Measurements from ENCODE around the gene MSS51.
"Not testable (repeated sequence)": the region's sequence is repeated elsewhere in the genome, so short reads cannot be mapped to it uniquely, and the experiment has no call there.

Gene MSS51

DNA sequence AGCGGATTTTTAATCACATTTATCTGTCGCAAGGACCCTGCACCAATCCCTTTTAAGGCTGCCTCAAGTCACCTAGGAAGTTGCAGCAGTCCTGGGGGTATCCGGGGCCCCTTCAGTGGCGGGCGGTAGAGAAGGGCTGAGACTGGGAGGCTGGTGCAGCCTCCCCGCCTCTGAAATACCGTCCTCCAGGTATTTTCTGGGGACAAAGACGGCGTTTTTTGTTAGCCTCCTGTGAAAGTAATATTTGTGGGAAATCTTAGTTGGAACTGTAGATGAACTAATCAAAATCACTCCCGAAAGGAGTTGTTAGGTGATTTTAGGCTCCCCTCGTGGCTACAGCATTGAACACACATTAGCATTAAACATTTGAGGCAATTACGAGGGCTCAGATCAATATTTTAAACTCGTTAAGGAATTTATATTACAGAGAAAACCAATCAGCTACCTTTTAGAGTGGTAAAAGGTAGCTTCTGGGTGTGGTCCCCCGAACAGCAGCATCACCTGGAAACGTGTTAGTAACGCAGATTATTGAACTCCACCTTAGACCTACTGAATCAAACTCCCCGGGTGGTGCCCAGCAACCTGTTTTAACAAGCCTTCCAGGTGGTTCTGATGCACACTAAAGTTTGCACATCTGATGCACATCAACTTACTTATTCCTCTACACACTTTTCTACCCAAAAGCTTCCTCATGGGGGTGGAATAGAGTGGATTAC is 19.0 kb downstream of the MSS51 start:
- no peak for DNase-seq (ENCODE audit: extremely low read depth in 1 of 2, low read depth in 1 of 2)

- peak; percentile 91 for DNase-seq (ENCODE audit: extremely low read depth in 1 of 2, low read depth in 1 of 2)
Observed at GRCh38 chr10:73413528-73414229, 19.7 kb downstream of the MSS51 start, which contains the start of gene ANXA7. ANXA7 (minus strand) TSS chr10:73414058; CDS start chr10:73400856, 13,202 bp downstream.

DNA sequence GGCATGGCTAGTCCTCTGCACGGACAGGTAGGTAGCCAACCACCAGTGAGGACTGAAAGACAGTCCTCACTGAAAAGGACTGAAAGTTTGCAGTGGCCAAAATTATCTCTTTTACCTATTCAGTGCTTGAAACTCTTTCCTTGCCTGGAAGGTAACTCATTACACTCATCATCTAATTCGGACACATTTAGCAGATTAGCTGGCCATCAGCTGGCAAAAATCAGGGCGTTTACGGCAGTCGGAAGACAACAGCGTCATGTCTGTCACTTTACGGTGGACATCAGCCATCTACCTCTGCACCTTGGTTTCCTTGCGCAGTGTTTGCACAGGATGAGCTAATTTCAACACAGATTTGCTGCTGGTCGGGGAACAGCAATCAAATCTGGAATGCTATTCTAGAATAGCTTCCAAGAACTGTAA is 20.2 kb downstream of the MSS51 start:
- peak in 1 of 2 donors; percentile 21 for DNase-seq (ENCODE audit: extremely low read depth in 1 of 2, low read depth in 1 of 2)

DNA sequence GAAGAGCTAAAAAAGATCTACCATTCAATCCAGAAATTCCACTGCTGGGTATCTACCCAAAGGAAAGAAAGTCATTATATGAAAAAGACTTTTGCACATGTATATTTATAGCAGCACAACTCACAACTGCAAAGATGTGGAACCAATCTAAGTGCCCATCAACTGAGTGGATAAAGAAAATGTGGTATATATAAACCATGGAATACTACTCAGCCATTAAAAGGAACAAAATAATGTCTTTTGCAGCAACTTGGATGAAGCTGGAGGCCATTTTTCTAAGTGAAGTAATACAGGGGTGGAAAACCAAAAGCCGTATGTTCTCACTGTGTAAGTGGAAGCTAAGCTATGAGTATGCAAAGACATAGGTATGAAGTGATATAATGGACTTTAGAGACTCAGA is 22.5 kb downstream of the MSS51 start:
- no peak for DNase-seq (ENCODE audit: extremely low read depth in 1 of 2, low read depth in 1 of 2)

DNA sequence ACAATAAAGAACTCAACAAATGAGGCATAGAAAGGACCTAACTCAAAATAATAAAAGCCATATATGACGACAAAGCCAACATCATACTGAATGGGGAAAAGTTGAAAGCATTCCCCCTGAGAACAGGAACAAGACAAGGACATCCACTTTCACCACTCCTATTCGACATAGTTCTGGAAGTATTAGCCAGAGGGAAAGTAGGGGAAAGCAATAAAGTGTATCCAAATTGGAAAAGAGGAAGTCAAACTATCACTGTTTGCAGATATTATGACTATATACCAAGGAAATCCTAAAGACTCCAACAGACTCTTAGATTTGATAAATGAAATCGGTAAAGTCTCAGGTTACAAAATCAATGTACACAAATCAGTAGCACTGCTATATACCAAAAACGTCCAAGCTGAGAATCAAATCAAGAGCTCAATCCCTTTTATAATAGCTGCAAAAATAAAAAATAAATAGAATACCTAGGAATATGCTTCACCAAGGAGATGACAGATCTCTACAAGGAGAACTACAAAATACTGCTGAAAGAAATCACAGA is 24.3 kb downstream of the MSS51 start:
- DNase-seq (ENCODE audit: extremely low read depth in 1 of 2, low read depth in 1 of 2) = no peak

DNA sequence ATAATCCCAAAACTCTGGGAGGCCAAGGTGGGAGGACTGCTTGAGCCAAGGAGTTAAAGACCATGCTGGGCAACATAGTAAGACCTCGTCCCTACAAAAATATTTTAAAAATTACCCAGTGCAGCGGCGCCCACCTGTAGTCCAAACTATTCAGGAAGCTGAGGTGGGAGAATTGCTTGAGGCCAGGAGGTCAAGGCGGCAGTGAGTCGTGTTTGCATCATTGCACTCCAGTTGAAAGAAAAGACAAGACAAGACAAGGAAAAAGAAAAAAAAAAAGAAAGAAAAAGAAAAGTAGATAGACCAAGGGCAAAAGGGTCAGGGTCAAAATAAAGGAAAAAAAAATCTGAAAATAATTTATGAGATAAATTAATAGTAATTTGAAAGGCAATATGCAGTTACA is 25.3 kb downstream of the MSS51 start:
- DNase-seq (ENCODE audit: extremely low read depth in 1 of 2, low read depth in 1 of 2) = no peak

DNA sequence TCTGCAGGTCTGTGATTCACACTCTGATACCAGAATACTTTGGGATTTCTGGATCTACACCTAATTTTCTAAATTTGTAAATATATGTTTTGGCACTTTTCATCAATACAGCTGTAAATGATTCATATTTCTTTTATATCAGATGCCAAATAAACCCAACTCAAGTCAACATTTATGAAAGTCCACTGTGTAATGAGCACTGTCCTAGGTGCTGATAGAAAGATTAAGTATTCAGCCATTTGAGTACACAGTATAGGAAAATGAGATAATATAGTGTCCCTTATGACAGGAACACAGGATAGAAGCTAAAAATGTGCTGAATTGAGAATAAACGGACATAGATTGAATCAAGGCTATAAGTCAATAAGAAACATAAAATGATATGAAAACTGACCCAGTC is 25.9 kb downstream of the MSS51 start:
- DNase-seq (ENCODE audit: extremely low read depth in 1 of 2, low read depth in 1 of 2) = no peak

DNA sequence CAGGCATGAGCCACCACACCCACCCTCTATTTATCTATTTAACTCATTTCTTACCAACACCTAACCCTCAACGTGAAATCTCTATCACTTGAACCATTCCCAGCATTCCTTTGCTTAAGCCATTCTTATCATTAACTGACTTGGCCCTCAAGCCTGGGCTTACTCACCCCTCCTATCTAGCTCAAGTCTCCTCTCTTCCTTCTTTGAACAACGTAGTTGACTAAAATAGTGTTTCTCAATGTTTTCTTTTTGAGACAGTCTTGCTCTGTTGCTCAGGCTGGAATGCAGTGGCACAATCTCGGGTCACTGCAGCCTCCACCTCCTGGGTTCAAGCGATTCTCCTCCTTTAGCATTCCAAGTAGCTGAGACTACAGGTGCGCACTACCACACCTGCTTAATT is 26.5 kb downstream of the MSS51 start:
- no peak for DNase-seq (ENCODE audit: extremely low read depth in 1 of 2, low read depth in 1 of 2)

DNA sequence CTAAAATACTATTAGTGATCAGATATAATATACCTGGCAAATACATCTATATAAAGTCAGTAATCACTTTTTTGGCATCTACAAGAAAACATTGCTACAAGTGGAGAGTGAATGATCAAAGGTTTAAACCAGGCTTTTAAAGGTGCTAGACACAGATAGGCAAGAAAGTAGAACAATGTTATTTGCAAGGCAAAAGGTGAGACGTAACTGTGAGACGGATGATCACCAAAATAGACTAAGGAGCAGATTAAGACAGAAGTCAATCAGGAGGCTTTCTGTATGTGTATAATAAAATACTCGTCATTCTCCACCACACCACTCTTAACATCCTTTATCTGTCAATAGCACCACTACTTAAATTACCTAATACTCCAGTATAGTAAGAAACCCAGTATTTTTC is 27.8 kb downstream of the MSS51 start:
- no peak for DNase-seq (ENCODE audit: extremely low read depth in 1 of 2, low read depth in 1 of 2)

- no peak for DNase-seq (ENCODE audit: extremely low read depth in 1 of 2, low read depth in 1 of 2)
Observed at GRCh38 chr10:73404690-73405089, 28.7 kb downstream of the MSS51 start.

GRCh38 chr10:73401636-73402035 is 31.7 kb downstream of the MSS51 start:
- DNase-seq (ENCODE audit: extremely low read depth in 1 of 2, low read depth in 1 of 2) = no peak

DNA sequence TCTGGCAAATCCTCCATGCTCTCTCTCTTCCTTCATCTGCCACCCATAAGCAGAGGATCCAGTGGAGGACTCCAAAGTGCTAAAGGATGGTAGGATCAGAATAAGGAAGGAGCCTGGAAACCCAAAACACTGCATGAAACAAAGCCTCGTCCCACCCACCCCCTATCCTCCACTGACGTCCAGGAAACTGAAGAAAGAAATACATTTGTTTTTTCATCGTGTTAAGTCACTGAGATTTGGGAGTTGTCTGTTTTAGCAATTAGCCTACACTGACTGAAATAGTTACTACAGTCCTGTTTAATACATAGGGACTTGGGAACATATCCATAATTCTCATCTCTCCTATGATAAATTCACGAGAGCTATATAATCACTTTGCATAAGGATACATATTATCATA is 34.3 kb downstream of the MSS51 start:
- no peak for DNase-seq (ENCODE audit: extremely low read depth in 1 of 2, low read depth in 1 of 2)

- DNase-seq (ENCODE audit: extremely low read depth in 1 of 2, low read depth in 1 of 2) = no peak
Observed at GRCh38 chr10:73398024-73398423, 35.3 kb downstream of the MSS51 start.

GRCh38 chr10:73394325-73394724 is 39.0 kb downstream of the MSS51 start:
- DNase-seq (ENCODE audit: extremely low read depth in 1 of 2, low read depth in 1 of 2) = not testable (repeated sequence)

- DNase-seq (ENCODE audit: extremely low read depth in 1 of 2, low read depth in 1 of 2) = no peak
Observed at GRCh38 chr10:73388228-73388627, 45.1 kb downstream of the MSS51 start.

DNA sequence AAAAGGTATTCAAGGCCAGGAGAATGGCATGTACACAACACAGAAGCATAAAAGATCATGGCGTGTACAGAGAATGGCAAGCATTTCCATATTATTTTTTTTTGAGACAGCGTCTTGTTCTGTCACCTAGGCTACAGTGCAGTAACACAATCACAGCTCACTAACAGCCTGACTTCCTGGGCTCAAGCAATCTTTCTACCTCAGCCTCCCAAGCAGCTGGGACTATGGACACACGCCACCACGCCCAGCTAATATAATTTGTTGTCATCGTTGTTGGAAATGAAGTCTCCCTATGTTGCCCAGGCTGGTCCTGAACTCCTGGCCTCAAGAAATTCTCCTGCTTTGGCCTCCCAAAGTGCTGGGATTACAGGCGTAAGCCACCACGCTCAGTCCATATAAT is 46.8 kb downstream of the MSS51 start:
- DNase-seq (ENCODE audit: extremely low read depth in 1 of 2, low read depth in 1 of 2) = no peak

- no peak for DNase-seq (ENCODE audit: extremely low read depth in 1 of 2, low read depth in 1 of 2)
Observed at GRCh38 chr10:73379064-73379748, 54.2 kb downstream of the MSS51 start.

GRCh38 chr10:73376679-73377078 is 56.7 kb downstream of the MSS51 start:
- no peak for DNase-seq (ENCODE audit: extremely low read depth in 1 of 2, low read depth in 1 of 2)
